SK-N-MC (cell line): Measurements from ENCODE around the gene AKTIP.

ENCODE experiments used
- DNase-seq: peaks from one replicate; pipeline ENCODE4 v3.0.0-alpha.2; 2011; ENCODE audit warnings: low read depth, low spot score
- H3K27ac ChIP-seq: fragments of 200-600 bp; sonication (generic); 2 replicates; pipeline ENCODE4 v1.5.1; 2016; ENCODE audit warnings: mixed run types
- H3K36me3 ChIP-seq: fragments of 200-600 bp; sonication (generic); 2 replicates; pipeline ENCODE4 v1.6.1; 2017; ENCODE audit warnings: antibody characterized with exemption, low read length, mixed read lengths; ENCODE audit not compliant: insufficient read depth
- H3K4me3 ChIP-seq: fragments of 200-600 bp; sonication (generic); 2 replicates; pipeline ENCODE4 v1.5.1; 2016
- H3K9ac ChIP-seq: fragments of 200-600 bp; sonication (generic); 2 replicates; pipeline ENCODE4 v1.8.0; 2017; ENCODE audit warnings: mixed run types, mixed read lengths; ENCODE audit not compliant: insufficient read length
- H3K9me3 ChIP-seq: fragments of 200-600 bp; sonication (generic); 2 replicates; pipeline ENCODE4 v1.6.1; 2017; ENCODE audit warnings: low read depth, mild to moderate bottlenecking, antibody characterized with exemption, low read length, moderate library complexity, mixed read lengths
- EZH2 ChIP-seq: fragments of 200-600 bp; sonication (generic); IDR thresholded peaks from one replicate; pipeline ENCODE4 v1.6.1; 2017; ENCODE audit warnings: antibody characterized with exemption
- FOXP2 ChIP-seq: optimal IDR thresholded peaks from 2 replicates; pipeline ENCODE3; 2011; ENCODE audit warnings: mild to moderate bottlenecking, moderate library complexity; ENCODE audit not compliant: insufficient read depth; ENCODE audit errors: extremely low read length, control extremely low read depth
- POLR2AphosphoS5 ChIP-seq: IDR thresholded peaks from 2 replicates; pipeline ENCODE4 v1.6.1; 2012; ENCODE audit warnings: mild to moderate bottlenecking, low read depth, low read length, borderline replicate concordance

AKTIP gene

GRCh38 chr16:53498984-53499383 is 4.0 kb downstream of the AKTIP start:
- no peak for DNase-seq
- TF ChIP-seq FOXP2 (no peak), POLR2AphosphoS5 (no peak), EZH2 (no peak)
- Histone ChIP-seq H3K36me3 (no peaks in the 10 kb centered on the region; the same call in 1 of the 2 replicates), H3K9ac (no peak overlapping the region), H3K9me3 (no peaks in the 10 kb centered on the region), H3K4me3 (no peak overlapping the region), H3K27ac (no peak overlapping the region)

DNA sequence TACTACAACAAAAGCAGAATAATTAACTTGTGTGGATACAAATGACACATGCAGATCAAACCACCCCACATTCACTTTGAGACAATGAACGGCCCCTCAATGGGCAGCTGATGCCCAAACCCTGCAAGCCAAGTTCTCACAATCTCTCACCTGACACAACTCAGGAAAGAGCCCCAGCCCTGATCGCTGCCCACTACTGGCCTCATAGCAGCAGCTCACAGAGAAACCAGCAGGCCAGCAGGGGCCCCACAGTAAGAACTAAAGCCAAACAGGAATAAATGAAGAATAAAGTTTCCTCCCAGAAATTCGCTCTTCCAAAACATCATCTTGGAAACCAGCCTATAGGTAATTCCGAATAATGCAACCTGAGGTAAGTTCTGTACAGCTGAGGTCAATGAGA is 7.7 kb downstream of the AKTIP start:
- H3K36me3 ChIP-seq: no peaks in the 10 kb centered on the region; the same call in 1 of the 2 replicates
- TF ChIP-seq FOXP2 (no peak), EZH2 (no peak), POLR2AphosphoS5 (no peak)
- no peak overlapping the region for H3K4me3 ChIP-seq
- H3K9ac ChIP-seq: no peak overlapping the region
- H3K9me3 ChIP-seq: no peaks in the 10 kb centered on the region
- no peak for DNase-seq
- no peak overlapping the region for H3K27ac ChIP-seq

- H3K36me3 ChIP-seq: no peaks in the 10 kb centered on the region; the same call in 1 of the 2 replicates
- H3K27ac ChIP-seq: no peak overlapping the region
- no peak for DNase-seq
- no peak overlapping the region for H3K9ac ChIP-seq
- H3K9me3 ChIP-seq: no peaks in the 10 kb centered on the region
- TF ChIP-seq FOXP2 (no peak), EZH2 (no peak), POLR2AphosphoS5 (no peak)
- H3K4me3 ChIP-seq: no peak overlapping the region
These were observed 8.4 kb downstream of the AKTIP start for GRCh38 chr16:53494636-53495035.

- TF ChIP-seq POLR2AphosphoS5 (no peak), EZH2 (no peak), FOXP2 (no peak)
- no peaks in the 10 kb centered on the region; the same call in 1 of the 2 replicates for H3K36me3 ChIP-seq
These were observed 10.5 kb downstream of the AKTIP start for GRCh38 chr16:53492503-53492902.

GRCh38 chr16:53489755-53490154 is 13.3 kb downstream of the AKTIP start:
- H3K36me3 ChIP-seq: peaks cover 8% of the 10 kb centered on the region; the same call in 1 of the 2 replicates
- no peaks in the 10 kb centered on the region for H3K9me3 ChIP-seq
- H3K9ac ChIP-seq: no peak overlapping the region
- H3K4me3 ChIP-seq: no peak overlapping the region
- TF ChIP-seq EZH2 (no peak), POLR2AphosphoS5 (no peak), FOXP2 (no peak)
- DNase-seq: no peak
- no peak overlapping the region for H3K27ac ChIP-seq

More at GRCh38 chr16:53492503-53492902, 10.5 kb downstream of the AKTIP start:
- no peak for DNase-seq
- no peak overlapping the region for H3K9ac ChIP-seq
- no peak overlapping the region for H3K27ac ChIP-seq
- no peak overlapping the region for H3K4me3 ChIP-seq
- no peaks in the 10 kb centered on the region for H3K9me3 ChIP-seq

- H3K4me3 ChIP-seq: no peak overlapping the region
- H3K9ac ChIP-seq: no peak overlapping the region
- peaks cover 22% of the 10 kb centered on the region; the same call in 1 of the 2 replicates for H3K36me3 ChIP-seq
- DNase-seq: no peak
- TF ChIP-seq EZH2: no peak
- TF ChIP-seq POLR2AphosphoS5: no peak
- TF ChIP-seq FOXP2: no peak
- no peaks in the 10 kb centered on the region for H3K9me3 ChIP-seq
- no peak overlapping the region for H3K27ac ChIP-seq
These were observed 16.8 kb downstream of the AKTIP start for GRCh38 chr16:53486230-53486629.

GRCh38 chr16:53484542-53484941 is 18.5 kb downstream of the AKTIP start:
- no peak overlapping the region for H3K27ac ChIP-seq
- peaks cover 32% of the 10 kb centered on the region; the same call in 1 of the 2 replicates for H3K36me3 ChIP-seq
- H3K4me3 ChIP-seq: no peak overlapping the region
- no peak for DNase-seq
- H3K9me3 ChIP-seq: no peaks in the 10 kb centered on the region
- H3K9ac ChIP-seq: no peak overlapping the region
- TF ChIP-seq POLR2AphosphoS5 (no peak), FOXP2 (no peak), EZH2 (no peak)

DNA sequence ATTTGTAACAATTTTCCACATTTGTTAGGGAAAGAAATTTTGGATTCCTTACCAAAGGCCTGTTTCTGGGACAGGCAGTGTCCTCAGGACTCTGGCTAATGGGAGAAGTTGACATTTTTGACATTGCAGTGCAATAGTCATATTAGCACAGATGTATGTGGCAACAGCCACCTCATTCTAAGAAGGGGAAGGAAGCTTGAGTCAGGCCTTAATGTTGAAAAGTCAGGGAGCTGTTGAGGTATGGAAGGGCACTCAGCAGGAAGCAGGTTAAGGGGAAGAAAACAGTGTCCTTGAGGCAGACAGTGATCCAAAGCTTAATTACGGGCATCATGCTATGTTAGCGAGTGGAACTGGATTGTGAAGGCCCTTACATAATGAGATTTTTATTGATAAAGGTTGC is 20.9 kb downstream of the AKTIP start:
- no peaks in the 10 kb centered on the region for H3K9me3 ChIP-seq
- no peak for DNase-seq
- H3K9ac ChIP-seq: no peak overlapping the region
- no peak overlapping the region for H3K27ac ChIP-seq
- H3K36me3 ChIP-seq: peaks cover 35% of the 10 kb centered on the region; the same call in 1 of the 2 replicates
- no peak for TF ChIP-seq POLR2AphosphoS5
- H3K4me3 ChIP-seq: no peak overlapping the region

GRCh38 chr16:53480394-53480793 is 22.6 kb downstream of the AKTIP start:
- H3K9ac ChIP-seq: no peak overlapping the region
- no peak overlapping the region for H3K4me3 ChIP-seq
- no peak for TF ChIP-seq FOXP2
- TF ChIP-seq POLR2AphosphoS5: no peak
- no peak for TF ChIP-seq EZH2
- no peak overlapping the region for H3K27ac ChIP-seq
- DNase-seq: no peak
- no peaks in the 10 kb centered on the region for H3K9me3 ChIP-seq
- peaks cover 29% of the 10 kb centered on the region; the same call in 1 of the 2 replicates for H3K36me3 ChIP-seq
